ENCODE results near the gene RPS14. TPM values are rescaled to one million over a fixed set of nuclear protein-coding genes. Genes with fewer than 3 reads are reported as not detected.

The RPS14 gene
- total RNA-seq, 1 donor from 2014 or later: 1,465 TPM

DNA sequence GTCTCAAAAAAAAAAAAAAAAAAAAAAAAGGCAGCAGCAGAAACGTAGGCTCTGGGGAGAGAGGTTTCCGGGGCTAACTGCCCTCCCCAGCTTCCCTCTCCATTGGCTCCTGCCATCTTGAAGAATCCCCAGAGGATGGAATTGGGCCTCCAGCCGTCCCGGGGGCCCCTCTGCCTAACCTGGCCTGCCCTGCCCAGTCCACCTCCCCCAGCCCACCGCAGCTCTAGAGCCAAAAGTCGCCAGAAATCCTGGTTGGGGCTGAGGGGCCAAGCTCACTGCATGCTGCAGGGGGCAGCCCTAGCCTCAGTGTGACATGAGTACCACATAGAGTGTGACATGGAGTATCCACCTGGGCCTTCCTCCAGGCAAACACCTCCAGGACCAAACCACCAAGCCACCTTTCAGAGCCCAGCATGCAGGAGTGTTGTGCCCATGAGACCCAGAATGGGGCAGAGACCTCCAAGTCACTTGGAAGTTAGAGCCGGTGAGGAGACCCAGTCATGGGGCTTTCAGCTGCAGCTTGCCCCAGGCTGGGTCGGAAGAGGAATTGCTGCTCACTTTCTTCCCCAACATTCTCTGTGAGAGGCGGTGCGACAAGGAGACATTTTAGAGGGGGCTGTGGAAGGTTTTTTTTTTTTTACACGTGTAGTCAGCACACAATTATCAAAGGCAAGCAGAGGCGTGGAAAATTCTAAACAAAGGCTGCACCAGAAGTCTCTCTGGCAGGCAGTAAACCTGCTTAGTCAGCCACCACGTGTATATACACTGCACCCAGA, 54.4 kb downstream of the RPS14 start:
- no peak overlapping the region for H3K27ac Mint-ChIP-seq (ENCODE audit: unreplicated experiment)
- TF ChIP-seq, protein P1, sequence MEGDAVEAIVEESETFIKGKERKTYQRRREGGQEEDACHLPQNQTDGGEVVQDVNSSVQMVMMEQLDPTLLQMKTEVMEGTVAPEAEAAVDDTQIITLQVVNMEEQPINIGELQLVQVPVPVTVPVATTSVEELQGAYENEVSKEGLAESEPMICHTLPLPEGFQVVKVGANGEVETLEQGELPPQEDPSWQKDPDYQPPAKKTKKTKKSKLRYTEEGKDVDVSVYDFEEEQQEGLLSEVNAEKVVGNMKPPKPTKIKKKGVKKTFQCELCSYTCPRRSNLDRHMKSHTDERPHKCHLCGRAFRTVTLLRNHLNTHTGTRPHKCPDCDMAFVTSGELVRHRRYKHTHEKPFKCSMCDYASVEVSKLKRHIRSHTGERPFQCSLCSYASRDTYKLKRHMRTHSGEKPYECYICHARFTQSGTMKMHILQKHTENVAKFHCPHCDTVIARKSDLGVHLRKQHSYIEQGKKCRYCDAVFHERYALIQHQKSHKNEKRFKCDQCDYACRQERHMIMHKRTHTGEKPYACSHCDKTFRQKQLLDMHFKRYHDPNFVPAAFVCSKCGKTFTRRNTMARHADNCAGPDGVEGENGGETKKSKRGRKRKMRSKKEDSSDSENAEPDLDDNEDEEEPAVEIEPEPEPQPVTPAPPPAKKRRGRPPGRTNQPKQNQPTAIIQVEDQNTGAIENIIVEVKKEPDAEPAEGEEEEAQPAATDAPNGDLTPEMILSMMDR (IDR thresholded peaks at IDR 0.05; ENCODE audit: partially characterized antibody, unreplicated experiment): no peak
- H3K36me3 Mint-ChIP-seq (ENCODE audit: unreplicated experiment): peaks cover 8% of the 10 kb centered on the region
- peaks cover 2% of the 10 kb centered on the region for H3K9me3 Mint-ChIP-seq (ENCODE audit: unreplicated experiment)
- no peak overlapping the region for H3K4me3 Mint-ChIP-seq (ENCODE audit: unreplicated experiment)
- DNase-seq: no peak
- no peaks in the 10 kb centered on the region for H3K27me3 Mint-ChIP-seq (ENCODE audit: unreplicated experiment)
- no peaks in the 10 kb centered on the region for H3K4me1 Mint-ChIP-seq (ENCODE audit: low read depth, unreplicated experiment)

DNA sequence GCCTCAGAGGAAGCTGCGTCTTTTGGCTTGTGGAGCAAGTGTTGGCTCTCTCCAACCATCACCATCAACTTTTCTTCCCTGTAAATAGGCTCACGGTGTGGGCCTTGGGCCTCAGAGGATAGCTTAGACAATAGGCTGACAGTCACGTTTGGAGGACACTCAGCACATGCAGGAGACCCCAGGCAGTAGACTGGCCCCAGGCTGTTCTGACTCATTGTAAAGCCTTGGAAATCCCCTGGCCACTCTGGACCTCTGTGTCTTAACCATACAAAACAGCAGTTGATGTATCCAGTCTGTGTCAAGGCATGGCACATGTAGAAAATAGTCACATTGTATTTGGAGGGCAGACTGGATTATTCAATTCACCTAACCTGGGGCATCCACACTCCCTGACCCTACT, 55.4 kb downstream of the RPS14 start:
- H3K4me3 Mint-ChIP-seq (ENCODE audit: unreplicated experiment): no peak overlapping the region
- TF ChIP-seq, protein P1 (IDR thresholded peaks at IDR 0.05; ENCODE audit: partially characterized antibody, unreplicated experiment): no peak
- DNase-seq: no peak
- H3K4me1 Mint-ChIP-seq (ENCODE audit: low read depth, unreplicated experiment): no peaks in the 10 kb centered on the region
- H3K9me3 Mint-ChIP-seq (ENCODE audit: unreplicated experiment): peaks cover 2% of the 10 kb centered on the region
- no peaks in the 10 kb centered on the region for H3K27me3 Mint-ChIP-seq (ENCODE audit: unreplicated experiment)
- H3K36me3 Mint-ChIP-seq (ENCODE audit: unreplicated experiment): peaks cover 8% of the 10 kb centered on the region
- H3K27ac Mint-ChIP-seq (ENCODE audit: unreplicated experiment): no peak overlapping the region

DNA sequence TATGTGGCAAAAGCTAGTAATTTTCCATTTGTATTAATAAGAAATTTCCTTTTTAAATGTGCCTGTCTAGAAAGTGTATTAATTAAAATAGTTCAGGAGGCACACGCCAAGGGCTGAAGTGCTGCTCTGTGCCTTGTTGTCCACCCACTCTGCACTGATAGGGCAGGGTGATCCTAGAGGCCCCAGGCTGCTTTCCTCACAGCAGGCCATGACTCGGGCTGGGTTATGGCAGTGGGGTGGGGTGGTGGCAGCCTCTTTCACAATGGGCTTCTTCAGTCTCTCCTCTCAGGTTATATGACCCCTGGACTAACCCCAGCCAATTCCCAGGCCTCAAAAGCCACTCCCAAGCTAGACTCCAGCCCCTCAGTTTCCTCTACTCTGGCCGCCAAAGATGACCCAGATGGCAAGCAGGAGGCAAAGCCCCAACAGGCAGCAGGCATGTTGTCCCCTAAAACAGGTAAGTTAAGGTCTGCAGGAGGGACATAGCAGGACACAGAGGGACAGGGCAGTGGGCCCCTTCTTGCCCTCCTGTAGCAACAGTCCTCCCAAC, 56.4 kb downstream of the RPS14 start:
- TF ChIP-seq, protein P1 (IDR thresholded peaks at IDR 0.05; ENCODE audit: partially characterized antibody, unreplicated experiment): no peak
- DNase-seq: no peak
- Mint-ChIP-seq H3K4me3 (ENCODE audit: unreplicated experiment) (no peak overlapping the region), H3K27ac (ENCODE audit: unreplicated experiment) (no peak overlapping the region), H3K27me3 (ENCODE audit: unreplicated experiment) (no peaks in the 10 kb centered on the region), H3K9me3 (ENCODE audit: unreplicated experiment) (peaks cover 1% of the 10 kb centered on the region), H3K4me1 (ENCODE audit: low read depth, unreplicated experiment) (no peaks in the 10 kb centered on the region), H3K36me3 (ENCODE audit: unreplicated experiment) (peaks cover 8% of the 10 kb centered on the region)

DNA sequence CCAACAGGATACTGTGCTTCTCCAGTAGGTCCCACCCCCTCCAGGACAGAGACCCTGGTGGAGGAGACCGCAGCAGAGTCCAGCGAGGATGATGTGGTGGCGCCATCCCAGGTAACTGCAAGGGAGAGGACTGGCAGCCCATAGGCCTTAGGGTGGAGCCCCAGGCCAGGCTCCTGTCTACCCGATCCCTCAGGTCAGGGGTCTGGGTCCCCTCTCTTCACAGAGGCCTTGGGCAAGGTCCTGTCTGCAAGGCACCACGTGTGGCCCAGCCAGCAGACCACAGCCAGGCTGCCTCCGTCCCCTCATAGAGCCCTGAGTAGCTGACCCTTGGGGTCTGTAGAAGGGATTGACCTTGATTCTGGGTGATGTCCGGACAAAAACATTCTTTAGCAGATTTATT, 56.9 kb downstream of the RPS14 start:
- Mint-ChIP-seq H3K36me3 (ENCODE audit: unreplicated experiment) (peaks cover 8% of the 10 kb centered on the region), H3K9me3 (ENCODE audit: unreplicated experiment) (no peaks in the 10 kb centered on the region), H3K4me3 (ENCODE audit: unreplicated experiment) (no peak overlapping the region), H3K4me1 (ENCODE audit: low read depth, unreplicated experiment) (no peaks in the 10 kb centered on the region), H3K27ac (ENCODE audit: unreplicated experiment) (no peak overlapping the region), H3K27me3 (ENCODE audit: unreplicated experiment) (no peaks in the 10 kb centered on the region)
- DNase-seq: no peak
- TF ChIP-seq, protein P1 (IDR thresholded peaks at IDR 0.05; ENCODE audit: partially characterized antibody, unreplicated experiment): no peak

Other genes with a start within 250 kb of the RPS14 start
- 1.1 TPM for gene CAMK2A, start 160.0 kb downstream of the RPS14 start, total RNA-seq (ENCODE audit: unreplicated experiment)
- not detected for gene ARSI, start 146.8 kb downstream of the RPS14 start, total RNA-seq (ENCODE audit: unreplicated experiment)
- gene TCOF1, start 92.0 kb downstream of the RPS14 start, total RNA-seq (ENCODE audit: unreplicated experiment): 39.7 TPM
- 3.1 TPM for gene CD74, start 36.8 kb downstream of the RPS14 start, total RNA-seq (ENCODE audit: unreplicated experiment)
- gene NDST1, start 58.4 kb upstream of the RPS14 start, total RNA-seq (ENCODE audit: unreplicated experiment): 160 TPM
- 16.1 TPM for gene SYNPO, start 190.9 kb upstream of the RPS14 start, total RNA-seq (ENCODE audit: unreplicated experiment)
- gene MYOZ3, start 211.5 kb upstream of the RPS14 start, total RNA-seq (ENCODE audit: unreplicated experiment): 0.64 TPM